ENCODE results near the gene CALCR. TPM values are rescaled to one million over a fixed set of nuclear protein-coding genes. Genes with fewer than 3 reads are reported as not detected.
"Not testable (repeated sequence)": the region's sequence is repeated elsewhere in the genome, so short reads cannot be mapped to it uniquely, and the experiment has no call there.

CALCR gene
- total RNA-seq, 1 experiment from 2014 or later, result 0.10 TPM

DNA sequence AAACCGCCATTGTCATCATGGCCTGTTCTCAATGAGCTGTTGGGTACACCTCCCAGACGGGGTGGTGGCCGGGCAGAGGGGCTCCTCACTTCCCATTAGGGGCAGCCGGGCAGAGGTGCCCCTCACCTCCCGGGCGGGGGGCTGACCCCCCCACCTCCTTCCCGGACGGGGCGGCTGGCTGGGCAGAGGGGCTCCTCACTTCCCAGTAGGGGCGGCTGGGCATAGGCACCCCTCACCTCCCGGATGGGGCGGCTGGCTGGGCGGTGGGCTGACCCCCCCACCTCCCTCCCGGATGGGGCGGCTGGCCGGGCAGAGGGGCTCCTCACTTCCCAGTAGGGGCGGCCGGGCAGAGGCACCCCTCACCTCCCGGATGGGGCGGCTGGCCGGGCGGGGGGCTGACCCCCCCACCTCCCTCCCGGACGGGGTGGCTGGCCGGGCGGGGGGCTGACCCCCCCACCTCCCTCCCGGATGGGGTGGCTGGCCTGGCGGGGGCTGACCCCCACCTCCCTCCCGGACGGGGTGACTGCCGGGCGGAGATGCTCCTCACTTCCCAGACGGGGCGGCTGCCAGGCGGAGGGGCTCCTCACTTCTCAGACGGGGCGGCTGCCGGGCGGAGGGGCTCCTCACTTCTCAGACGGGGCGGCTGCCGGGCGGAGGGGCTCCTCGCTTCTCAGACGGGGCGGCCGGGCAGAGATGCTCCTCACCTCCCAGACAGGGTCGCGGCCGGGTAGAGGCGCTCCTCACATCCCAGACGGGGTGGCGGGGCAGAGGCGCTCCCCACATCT, 11.4 kb upstream of the CALCR start:
- H3K9me2 ChIP-seq (ENCODE audit: insufficient read depth); H3K9me3 ChIP-seq (ENCODE audit: control insufficient read depth in 1 of 2, insufficient read depth in 1 of 2, low read depth in 1 of 2, low read length in 2 of 2); H3K4me3 ChIP-seq (replicated peaks in 1 of 2; ENCODE audit: low read depth in 1 of 2, low read length in 2 of 2); H3K36me3 ChIP-seq (ENCODE audit: control insufficient read depth in 1 of 2, insufficient read depth in 2 of 2, low read length in 2 of 2); H2AFZ ChIP-seq (ENCODE audit: low read depth, low read length, poor library complexity, severe bottlenecking); DNase-seq (ENCODE audit: low read depth, low spot score); ATAC-seq; H3K27me3 ChIP-seq (ENCODE audit: insufficient read depth, low read length); H4K20me1 ChIP-seq (ENCODE audit: insufficient read depth); H3K9ac ChIP-seq (ENCODE audit: low read length); intact Hi-C loops (cut with micrococcal nuclease); H3K4me1 ChIP-seq (ENCODE audit: control insufficient read depth in 1 of 2, insufficient read depth in 2 of 2, low read length in 2 of 2); BruUV-seq (replicated peaks); POLR2A ChIA-PET; H3K4me2 ChIP-seq (ENCODE audit: low read length); H3K27ac ChIP-seq (ENCODE audit: low read depth, low read length); CTCF ChIA-PET; RAD21 ChIA-PET (ENCODE audit: low non-redundant PET in 1 of 2, low total read pairs in 2 of 2, uncharacterized antibody in 2 of 2, unreplicated experiment in 2 of 2); H3K79me2 ChIP-seq (ENCODE audit: insufficient read depth, low read length): not testable (repeated sequence)

GRCh38 chr7:93579431-93579830, 4.9 kb upstream of the CALCR start:
- no peaks in the 10 kb centered on the region for H3K9me2 ChIP-seq (ENCODE audit: insufficient read depth)
- TF ChIP-seq ELF1 (IDR thresholded peaks at IDR 0.05; ENCODE audit: borderline replicate concordance, low read depth) (no peak), POLR2A (IDR thresholded peaks at IDR 0.05; ENCODE audit: borderline replicate concordance, extremely low read depth, insufficient read depth, insufficient read length) (no peak), JUND (IDR thresholded peaks at IDR 0.05) (no peak), EZH2phosphoT487 (IDR thresholded peaks at IDR 0.05; ENCODE audit: borderline replicate concordance) (no peak), MAX (IDR thresholded peaks at IDR 0.05) (no peak), REST (IDR thresholded peaks at IDR 0.05; ENCODE audit: low read depth) (no peak), EZH2 (IDR thresholded peaks at IDR 0.05) (no peak), POLR2AphosphoS5 (IDR thresholded peaks at IDR 0.05; ENCODE audit: low read depth, low read length) (no peak), ZFX (IDR thresholded peaks at IDR 0.05) (no peak), YY1 (IDR thresholded peaks at IDR 0.05; ENCODE audit: extremely low read depth, insufficient replicate concordance, low read depth, low read length) (no peak), ZNF274 (IDR thresholded peaks at IDR 0.05; ENCODE audit: low read depth, low read length) (no peak), SRF (IDR thresholded peaks at IDR 0.05; ENCODE audit: low read depth) (no peak)
- TF ChIP-seq, protein P1, sequence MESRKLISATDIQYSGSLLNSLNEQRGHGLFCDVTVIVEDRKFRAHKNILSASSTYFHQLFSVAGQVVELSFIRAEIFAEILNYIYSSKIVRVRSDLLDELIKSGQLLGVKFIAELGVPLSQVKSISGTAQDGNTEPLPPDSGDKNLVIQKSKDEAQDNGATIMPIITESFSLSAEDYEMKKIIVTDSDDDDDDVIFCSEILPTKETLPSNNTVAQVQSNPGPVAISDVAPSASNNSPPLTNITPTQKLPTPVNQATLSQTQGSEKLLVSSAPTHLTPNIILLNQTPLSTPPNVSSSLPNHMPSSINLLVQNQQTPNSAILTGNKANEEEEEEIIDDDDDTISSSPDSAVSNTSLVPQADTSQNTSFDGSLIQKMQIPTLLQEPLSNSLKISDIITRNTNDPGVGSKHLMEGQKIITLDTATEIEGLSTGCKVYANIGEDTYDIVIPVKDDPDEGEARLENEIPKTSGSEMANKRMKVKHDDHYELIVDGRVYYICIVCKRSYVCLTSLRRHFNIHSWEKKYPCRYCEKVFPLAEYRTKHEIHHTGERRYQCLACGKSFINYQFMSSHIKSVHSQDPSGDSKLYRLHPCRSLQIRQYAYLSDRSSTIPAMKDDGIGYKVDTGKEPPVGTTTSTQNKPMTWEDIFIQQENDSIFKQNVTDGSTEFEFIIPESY (IDR thresholded peaks at IDR 0.05; ENCODE audit: extremely low read depth, insufficient replicate concordance, low read length), result no peak
- TF ChIP-seq, protein P2, sequence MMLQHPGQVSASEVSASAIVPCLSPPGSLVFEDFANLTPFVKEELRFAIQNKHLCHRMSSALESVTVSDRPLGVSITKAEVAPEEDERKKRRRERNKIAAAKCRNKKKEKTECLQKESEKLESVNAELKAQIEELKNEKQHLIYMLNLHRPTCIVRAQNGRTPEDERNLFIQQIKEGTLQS (IDR thresholded peaks at IDR 0.05), result no peak

More at GRCh38 chr7:93579431-93579830, 4.9 kb upstream of the CALCR start:
- Histone ChIP-seq H3K4me3 (replicated peaks in 1 of 2; ENCODE audit: low read depth in 1 of 2, low read length in 2 of 2) (no peak overlapping the region), H3K4me2 (ENCODE audit: low read length) (no peak overlapping the region), H2AFZ (ENCODE audit: low read depth, low read length, poor library complexity, severe bottlenecking) (no peak overlapping the region), H3K27ac (ENCODE audit: low read depth, low read length) (no peak overlapping the region), H4K20me1 (ENCODE audit: insufficient read depth) (no peaks in the 10 kb centered on the region), H3K79me2 (ENCODE audit: insufficient read depth, low read length) (no peaks in the 10 kb centered on the region), H3K27me3 (ENCODE audit: insufficient read depth, low read length) (no peaks in the 10 kb centered on the region; the same call in 1 of the 2 replicates), H3K36me3 (ENCODE audit: control insufficient read depth in 1 of 2, insufficient read depth in 2 of 2, low read length in 2 of 2) (no peaks in the 10 kb centered on the region), H3K4me1 (ENCODE audit: control insufficient read depth in 1 of 2, insufficient read depth in 2 of 2, low read length in 2 of 2) (peaks cover 0 to 9% of the 10 kb centered on the region in 2 experiments; a peak in 1 of 4 replicates), H3K9ac (ENCODE audit: low read length) (no peak overlapping the region), H3K9me3 (ENCODE audit: control insufficient read depth in 1 of 2, insufficient read depth in 1 of 2, low read depth in 1 of 2, low read length in 2 of 2) (no peaks in the 10 kb centered on the region)
- ChIA-PET CTCF (no interaction called here), RAD21 (ENCODE audit: low non-redundant PET in 1 of 2, low total read pairs in 2 of 2, uncharacterized antibody in 2 of 2, unreplicated experiment in 2 of 2) (no interaction called here), POLR2A (no interaction called here)
- BruUV-seq (replicated peaks), result no TSS peak
- ATAC-seq (no peak), DNase-seq (ENCODE audit: low read depth, low spot score) (no peak)
- intact Hi-C loops (cut with micrococcal nuclease), result no loop called here
